Measurements from ENCODE around the gene VASH1. TPM values are rescaled to one million over a fixed set of nuclear protein-coding genes. Genes with fewer than 3 reads are reported as not detected.
A peak's percentile ranks its signal among the peaks of the same experiment; 100 is the strongest.
"Not testable (repeated sequence)": the region's sequence is repeated elsewhere in the genome, so short reads cannot be mapped to it uniquely, and the experiment has no call there.

The VASH1 gene
- polyA plus RNA-seq, 1 donor = 16.4 TPM

DNA sequence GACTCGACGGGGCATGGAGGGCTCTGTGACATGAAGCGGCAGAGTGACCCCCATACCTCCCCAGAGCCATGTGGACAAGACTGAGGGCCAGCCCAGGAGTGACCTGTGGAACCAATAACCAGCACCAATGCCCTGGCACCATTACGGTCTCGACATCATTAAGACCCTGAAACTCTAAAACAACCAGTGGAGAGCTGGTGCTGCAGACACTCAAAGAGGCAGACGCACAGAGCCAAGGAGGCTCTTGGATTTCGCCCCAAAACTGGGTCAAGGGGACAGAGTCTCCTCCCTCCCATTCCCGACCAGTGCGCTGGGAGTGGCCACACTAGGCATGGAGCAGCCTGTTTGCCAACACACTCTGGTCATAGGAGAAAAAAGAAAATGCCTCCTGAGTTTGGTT lies 41.6 kb upstream of the VASH1 start:
- no peak overlapping the region for H3K27ac ChIP-seq (ENCODE audit: low read length)
- H3K4me3 ChIP-seq (ENCODE audit: low read length) = no peak overlapping the region
- WGBS (ENCODE audit: insufficient coverage, low lambda C conversion rate) = no CpG with 5 or more reads among the region's 9 CpGs
- H3K9me3 ChIP-seq (ENCODE audit: control insufficient read depth, low read depth, low read length) = no peaks in the 10 kb centered on the region
- no peaks in the 10 kb centered on the region for H3K36me3 ChIP-seq (ENCODE audit: control insufficient read depth, insufficient read depth, low read length)
- H3K4me1 ChIP-seq (ENCODE audit: control insufficient read depth, insufficient read depth, low read length) = peaks cover 2% of the 10 kb centered on the region
- DNase-seq = no peak
- H3K27me3 ChIP-seq (ENCODE audit: control insufficient read depth, insufficient read depth, low read length) = no peaks in the 10 kb centered on the region

DNA sequence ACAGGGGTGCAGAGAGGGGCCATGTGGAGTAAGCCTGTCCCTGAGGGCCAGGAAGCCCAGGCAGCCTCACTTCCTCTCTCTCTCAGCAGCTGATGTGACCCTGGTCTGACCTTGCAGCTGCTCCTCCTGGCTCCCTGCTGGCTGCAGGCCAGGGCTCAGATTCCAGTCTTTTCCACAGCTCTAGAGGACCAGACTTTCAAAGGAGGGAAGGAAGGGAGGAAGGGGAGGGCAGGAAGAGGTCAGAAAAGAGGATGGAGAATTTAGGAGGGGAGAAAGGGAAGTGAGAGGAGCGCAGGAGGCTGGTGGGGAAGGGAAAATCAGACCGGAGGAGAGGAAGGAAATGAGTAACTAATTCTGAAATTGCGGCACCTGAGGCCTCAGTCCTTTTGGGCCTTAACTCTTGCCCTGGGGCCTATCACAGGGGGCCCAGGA lies 40.9 kb upstream of the VASH1 start:
- no CpG with 5 or more reads among the region's 3 CpGs for WGBS (ENCODE audit: insufficient coverage, low lambda C conversion rate)
- DNase-seq = peak; percentile 35 to 50
- no peaks in the 10 kb centered on the region for H3K36me3 ChIP-seq (ENCODE audit: control insufficient read depth, insufficient read depth, low read length)
- no peak overlapping the region for H3K4me3 ChIP-seq (ENCODE audit: low read length)
- H3K9me3 ChIP-seq (ENCODE audit: control insufficient read depth, low read depth, low read length) = no peaks in the 10 kb centered on the region
- H3K4me1 ChIP-seq (ENCODE audit: control insufficient read depth, insufficient read depth, low read length) = no peaks in the 10 kb centered on the region
- no peak overlapping the region for H3K27ac ChIP-seq (ENCODE audit: low read length)
- no peaks in the 10 kb centered on the region for H3K27me3 ChIP-seq (ENCODE audit: control insufficient read depth, insufficient read depth, low read length)

DNA sequence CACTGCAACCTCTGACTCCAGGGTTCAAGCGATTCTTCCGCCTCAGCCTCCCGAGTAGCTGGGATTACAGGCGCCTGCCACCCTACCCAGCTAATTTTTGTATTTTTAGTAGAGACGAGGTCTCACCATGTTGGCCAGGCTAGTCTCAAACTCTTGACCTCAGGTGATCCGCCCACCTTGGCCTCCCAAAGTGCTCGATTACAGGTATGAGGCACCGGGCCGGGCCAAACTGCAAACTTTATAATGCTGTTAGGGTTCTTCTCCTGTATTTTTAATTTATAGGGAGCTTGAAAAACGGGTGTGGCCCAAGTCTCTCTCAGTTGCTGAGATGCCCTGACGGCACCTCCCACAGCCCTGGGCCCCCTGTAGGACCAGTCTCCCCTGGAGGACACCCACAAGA lies 39.8 kb upstream of the VASH1 start:
- DNase-seq; H3K27ac ChIP-seq (ENCODE audit: low read length); H3K4me1 ChIP-seq (ENCODE audit: control insufficient read depth, insufficient read depth, low read length); H3K36me3 ChIP-seq (ENCODE audit: control insufficient read depth, insufficient read depth, low read length); H3K4me3 ChIP-seq (ENCODE audit: low read length); H3K27me3 ChIP-seq (ENCODE audit: control insufficient read depth, insufficient read depth, low read length); H3K9me3 ChIP-seq (ENCODE audit: control insufficient read depth, low read depth, low read length): not testable (repeated sequence)
- no CpG with 5 or more reads among the region's 11 CpGs for WGBS (ENCODE audit: insufficient coverage, low lambda C conversion rate)

DNA sequence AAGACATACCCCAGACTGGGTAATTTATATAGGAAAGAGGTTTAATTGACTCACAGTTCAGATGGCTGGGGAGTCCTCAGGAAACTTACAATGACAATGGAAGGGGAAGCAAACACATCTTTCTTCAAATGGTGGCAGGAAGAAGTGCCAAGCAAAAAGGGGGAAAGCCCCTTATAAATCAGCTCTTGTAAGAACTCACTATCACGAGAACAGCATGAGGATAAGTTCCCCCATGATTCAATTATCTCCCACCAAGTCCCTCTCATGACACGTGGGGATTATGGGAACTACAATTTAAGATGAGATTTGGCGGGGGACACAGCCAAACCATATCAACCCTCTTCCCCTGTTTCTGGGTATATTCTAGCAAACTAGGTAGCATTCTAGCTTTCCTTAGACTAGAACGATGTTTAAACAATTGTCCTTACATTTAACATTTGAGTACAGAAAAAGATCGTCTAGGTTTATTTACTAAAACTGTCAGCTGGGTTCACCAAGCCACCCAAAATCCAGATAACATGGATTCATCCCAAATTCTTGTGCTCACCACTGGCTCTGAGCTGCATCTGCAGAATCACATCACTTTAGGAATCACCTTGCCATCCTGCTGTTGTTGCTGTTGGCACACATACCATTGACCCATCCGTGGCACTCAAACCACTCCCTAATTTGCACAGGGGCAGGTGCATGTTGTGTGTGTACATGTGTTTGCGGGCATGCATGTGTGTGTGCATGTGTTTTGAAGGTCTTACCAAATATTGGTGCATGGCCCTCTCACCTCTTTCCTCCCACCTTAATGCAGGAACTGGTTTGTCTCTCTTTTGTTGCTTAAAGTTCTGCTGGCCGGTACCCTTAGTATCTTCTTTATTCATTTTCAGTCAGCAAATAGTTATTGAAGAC lies 36.4 kb upstream of the VASH1 start:
- Histone ChIP-seq H3K4me3 (ENCODE audit: low read length) (no peak overlapping the region), H3K27me3 (ENCODE audit: control insufficient read depth, insufficient read depth, low read length) (no peaks in the 10 kb centered on the region), H3K36me3 (ENCODE audit: control insufficient read depth, insufficient read depth, low read length) (no peaks in the 10 kb centered on the region), H3K27ac (ENCODE audit: low read length) (no peak overlapping the region), H3K4me1 (ENCODE audit: control insufficient read depth, insufficient read depth, low read length) (no peaks in the 10 kb centered on the region), H3K9me3 (ENCODE audit: control insufficient read depth, low read depth, low read length) (no peaks in the 10 kb centered on the region)
- no peak for DNase-seq
- no CpG with 5 or more reads among the region's 8 CpGs for WGBS (ENCODE audit: insufficient coverage, low lambda C conversion rate)

DNA sequence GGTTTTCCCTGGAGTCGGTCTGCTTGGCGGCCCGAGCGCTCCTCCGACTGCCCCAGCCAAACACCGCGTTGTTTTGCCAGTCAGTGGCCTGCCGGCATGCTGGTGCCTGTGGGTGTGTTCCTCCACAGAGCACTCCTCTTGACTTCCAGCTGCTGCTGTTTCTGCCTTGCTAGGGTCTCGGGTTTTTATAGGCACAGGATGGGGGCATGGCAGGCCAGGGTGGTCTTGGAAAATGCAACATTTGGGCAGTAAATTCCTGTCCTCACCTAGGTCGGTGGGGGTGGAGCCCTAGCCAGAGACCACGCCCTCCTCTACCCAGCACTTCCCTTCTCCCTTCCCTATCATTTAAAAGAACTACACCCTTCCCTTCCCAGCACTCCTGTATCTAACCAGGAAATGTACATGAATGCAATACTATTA lies 34.7 kb upstream of the VASH1 start:
- Histone ChIP-seq H3K9me3 (ENCODE audit: control insufficient read depth, low read depth, low read length) (no peaks in the 10 kb centered on the region), H3K36me3 (ENCODE audit: control insufficient read depth, insufficient read depth, low read length) (no peaks in the 10 kb centered on the region), H3K27ac (ENCODE audit: low read length) (no peak overlapping the region), H3K4me3 (ENCODE audit: low read length) (no peak overlapping the region), H3K4me1 (ENCODE audit: control insufficient read depth, insufficient read depth, low read length) (no peaks in the 10 kb centered on the region), H3K27me3 (ENCODE audit: control insufficient read depth, insufficient read depth, low read length) (peaks cover 3% of the 10 kb centered on the region)
- no peak for DNase-seq
- WGBS (ENCODE audit: insufficient coverage, low lambda C conversion rate) = no CpG with 5 or more reads among the region's 11 CpGs

DNA sequence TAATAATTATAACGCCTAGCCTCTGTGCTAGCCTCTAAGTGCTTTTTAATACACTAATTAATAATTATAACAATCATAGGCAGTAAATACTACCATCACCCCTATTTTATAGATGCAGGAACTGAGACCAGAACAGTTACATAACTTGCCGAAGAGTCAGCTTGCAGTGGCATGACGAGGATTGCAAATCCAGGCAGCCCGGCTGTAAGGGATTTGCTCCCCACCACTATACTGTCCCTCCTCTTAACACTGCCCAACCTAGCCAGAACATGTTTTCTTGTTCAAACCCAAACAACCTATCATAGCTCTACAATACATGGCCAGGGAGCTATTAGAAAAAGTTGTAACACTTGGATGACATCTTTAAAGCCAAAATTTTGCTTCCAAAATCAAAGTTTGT lies 33.9 kb upstream of the VASH1 start:
- no peaks in the 10 kb centered on the region for H3K9me3 ChIP-seq (ENCODE audit: control insufficient read depth, low read depth, low read length)
- no CpG with 5 or more reads among the region's 4 CpGs for WGBS (ENCODE audit: insufficient coverage, low lambda C conversion rate)
- H3K36me3 ChIP-seq (ENCODE audit: control insufficient read depth, insufficient read depth, low read length) = no peaks in the 10 kb centered on the region
- H3K4me3 ChIP-seq (ENCODE audit: low read length) = no peak overlapping the region
- H3K4me1 ChIP-seq (ENCODE audit: control insufficient read depth, insufficient read depth, low read length) = no peaks in the 10 kb centered on the region
- H3K27ac ChIP-seq (ENCODE audit: low read length) = no peak overlapping the region
- DNase-seq = no peak
- H3K27me3 ChIP-seq (ENCODE audit: control insufficient read depth, insufficient read depth, low read length) = peaks cover 3% of the 10 kb centered on the region

DNA sequence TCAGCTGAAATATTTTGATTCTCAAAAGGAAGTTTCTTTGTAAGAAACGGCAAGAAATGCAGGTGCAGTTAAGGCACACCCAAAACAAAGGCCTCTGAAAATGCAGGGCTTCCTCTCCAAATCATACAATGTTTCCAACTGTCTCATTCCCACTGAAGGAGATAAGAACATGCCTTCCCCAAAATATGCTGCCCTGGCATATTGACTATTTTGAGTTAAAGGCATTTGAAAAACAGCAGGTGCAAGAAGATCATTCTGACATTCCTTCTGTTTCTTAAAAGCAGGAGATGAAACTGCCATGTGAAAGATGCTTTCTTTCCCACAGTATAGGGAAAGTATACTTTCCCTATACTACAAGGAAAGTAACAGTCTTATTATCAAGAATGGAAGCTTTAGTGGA lies 33.4 kb upstream of the VASH1 start:
- Histone ChIP-seq H3K27me3 (ENCODE audit: control insufficient read depth, insufficient read depth, low read length) (peaks cover 3% of the 10 kb centered on the region), H3K36me3 (ENCODE audit: control insufficient read depth, insufficient read depth, low read length) (no peaks in the 10 kb centered on the region), H3K4me1 (ENCODE audit: control insufficient read depth, insufficient read depth, low read length) (no peaks in the 10 kb centered on the region), H3K9me3 (ENCODE audit: control insufficient read depth, low read depth, low read length) (no peaks in the 10 kb centered on the region), H3K27ac (ENCODE audit: low read length) (no peak overlapping the region), H3K4me3 (ENCODE audit: low read length) (no peak overlapping the region)
- no CpG with 5 or more reads among the region's 1 CpG for WGBS (ENCODE audit: insufficient coverage, low lambda C conversion rate)
- DNase-seq = no peak

DNA sequence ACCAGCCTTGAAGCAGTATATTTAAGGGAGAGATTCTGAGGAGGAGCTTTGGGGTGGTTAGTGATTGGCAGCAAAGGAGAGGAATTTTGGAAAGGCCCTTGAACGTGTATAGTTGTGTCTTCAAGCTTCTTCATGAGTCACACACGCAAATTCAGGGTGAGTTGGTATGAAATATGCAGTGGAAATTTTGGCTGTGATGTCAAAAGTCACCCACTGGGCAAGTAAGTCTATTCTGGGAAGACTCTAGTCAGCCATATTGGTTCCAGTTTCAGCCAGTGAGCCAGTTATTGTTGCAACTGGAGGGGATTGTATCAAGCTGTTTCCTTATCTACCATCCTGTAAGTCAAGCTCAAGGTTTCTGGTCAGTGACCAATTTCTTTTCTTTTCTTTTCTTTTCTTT lies 32.0 kb upstream of the VASH1 start:
- no peaks in the 10 kb centered on the region for H3K9me3 ChIP-seq (ENCODE audit: control insufficient read depth, low read depth, low read length)
- no peaks in the 10 kb centered on the region for H3K4me1 ChIP-seq (ENCODE audit: control insufficient read depth, insufficient read depth, low read length)
- no peak for DNase-seq
- peaks cover 3% of the 10 kb centered on the region for H3K27me3 ChIP-seq (ENCODE audit: control insufficient read depth, insufficient read depth, low read length)
- H3K27ac ChIP-seq (ENCODE audit: low read length) = no peak overlapping the region
- WGBS (ENCODE audit: insufficient coverage, low lambda C conversion rate) = 100% methylated on average over 1 of the region's 2 CpGs
- H3K4me3 ChIP-seq (ENCODE audit: low read length) = no peak overlapping the region
- H3K36me3 ChIP-seq (ENCODE audit: control insufficient read depth, insufficient read depth, low read length) = no peaks in the 10 kb centered on the region

DNA sequence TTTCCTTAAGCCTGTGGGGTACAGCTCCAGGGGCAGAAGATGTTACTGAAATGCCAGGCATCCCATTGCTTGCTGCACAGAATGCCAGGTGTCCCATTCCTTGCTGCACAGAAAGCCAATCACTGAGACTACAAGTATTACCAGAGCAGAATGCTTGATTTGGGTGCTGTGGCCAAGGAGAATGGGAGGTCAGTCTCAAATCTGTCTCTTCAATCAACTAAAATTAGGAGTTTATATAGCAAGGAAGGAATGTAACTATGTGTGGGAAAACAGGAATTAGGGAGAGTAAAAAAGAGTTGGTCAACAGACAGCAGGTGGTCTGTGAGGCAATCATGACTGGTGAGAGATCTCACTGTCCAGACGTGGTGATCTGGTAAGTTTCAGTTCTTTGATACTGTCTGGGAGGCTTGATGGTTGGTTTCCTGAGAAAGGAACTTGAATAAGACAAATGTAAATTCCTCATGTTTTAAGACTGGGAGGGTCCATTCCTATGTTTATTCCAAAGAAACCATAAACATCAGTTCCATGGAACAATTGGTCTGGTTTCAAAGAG lies 31.2 kb upstream of the VASH1 start:
- H3K4me3 ChIP-seq (ENCODE audit: low read length) = no peak overlapping the region
- no peaks in the 10 kb centered on the region for H3K4me1 ChIP-seq (ENCODE audit: control insufficient read depth, insufficient read depth, low read length)
- no CpG with 5 or more reads among the region's 1 CpG for WGBS (ENCODE audit: insufficient coverage, low lambda C conversion rate)
- no peaks in the 10 kb centered on the region for H3K36me3 ChIP-seq (ENCODE audit: control insufficient read depth, insufficient read depth, low read length)
- no peak overlapping the region for H3K27ac ChIP-seq (ENCODE audit: low read length)
- peaks cover 3% of the 10 kb centered on the region for H3K27me3 ChIP-seq (ENCODE audit: control insufficient read depth, insufficient read depth, low read length)
- H3K9me3 ChIP-seq (ENCODE audit: control insufficient read depth, low read depth, low read length) = peaks cover 4% of the 10 kb centered on the region
- no peak for DNase-seq

DNA sequence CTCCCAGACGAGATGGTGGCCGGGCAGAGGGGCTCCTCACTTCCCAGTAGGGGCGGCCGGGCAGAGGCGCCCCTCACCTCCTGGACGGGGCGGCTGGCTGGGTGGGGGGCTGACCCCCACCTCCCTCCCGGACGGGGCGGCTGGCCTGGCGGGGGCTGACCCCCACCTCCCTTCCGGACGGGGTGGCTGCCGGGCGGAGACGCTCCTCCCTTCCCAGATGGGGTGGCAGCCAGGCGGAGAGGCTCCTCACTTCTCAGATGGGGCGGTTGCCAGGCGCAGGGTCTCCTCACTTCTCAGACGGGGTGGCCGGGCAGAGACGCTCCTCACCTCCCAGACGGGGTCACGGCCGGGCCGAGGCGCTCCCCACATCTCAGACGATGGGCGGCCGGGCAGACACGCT lies 26.8 kb upstream of the VASH1 start:
- not testable (repeated sequence) for DNase-seq; H3K36me3 ChIP-seq (ENCODE audit: control insufficient read depth, insufficient read depth, low read length); H3K4me3 ChIP-seq (ENCODE audit: low read length); H3K4me1 ChIP-seq (ENCODE audit: control insufficient read depth, insufficient read depth, low read length); H3K27ac ChIP-seq (ENCODE audit: low read length); H3K9me3 ChIP-seq (ENCODE audit: control insufficient read depth, low read depth, low read length); H3K27me3 ChIP-seq (ENCODE audit: control insufficient read depth, insufficient read depth, low read length)
- no CpG with 5 or more reads among the region's 31 CpGs for WGBS (ENCODE audit: insufficient coverage, low lambda C conversion rate)

DNA sequence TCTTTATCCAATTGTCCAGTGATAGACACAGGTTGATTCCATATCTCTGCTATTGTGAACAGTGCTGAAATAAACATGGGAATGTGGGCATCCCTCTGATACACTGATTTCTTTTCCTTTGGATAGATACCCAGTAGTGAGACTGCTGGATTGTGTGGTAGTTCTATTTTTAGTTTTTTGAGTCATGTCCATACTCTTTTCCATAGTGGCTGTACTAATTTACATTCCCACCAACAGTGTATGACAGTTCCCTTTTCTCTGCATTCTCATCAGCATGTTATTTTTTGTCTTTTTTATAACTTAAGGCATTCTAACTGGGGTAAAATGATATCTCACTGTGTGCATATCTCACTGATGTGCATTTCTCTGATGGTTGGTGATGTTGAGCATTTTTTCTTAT lies 24.8 kb upstream of the VASH1 start:
- Histone ChIP-seq H3K27ac (ENCODE audit: low read length) (no peak overlapping the region), H3K4me3 (ENCODE audit: low read length) (no peak overlapping the region), H3K36me3 (ENCODE audit: control insufficient read depth, insufficient read depth, low read length) (no peaks in the 10 kb centered on the region), H3K9me3 (ENCODE audit: control insufficient read depth, low read depth, low read length) (peaks cover 8% of the 10 kb centered on the region), H3K4me1 (ENCODE audit: control insufficient read depth, insufficient read depth, low read length) (no peaks in the 10 kb centered on the region), H3K27me3 (ENCODE audit: control insufficient read depth, insufficient read depth, low read length) (no peaks in the 10 kb centered on the region)
- DNase-seq = no peak

Data from large intestine (tissue), 3 donors.